ENCODE data around the gene ZSWIM6.

GRCh38 chr5:61319388-61320146 is 12.5 kb upstream of the ZSWIM6 start:
- TF ChIP-seq, protein P1, sequence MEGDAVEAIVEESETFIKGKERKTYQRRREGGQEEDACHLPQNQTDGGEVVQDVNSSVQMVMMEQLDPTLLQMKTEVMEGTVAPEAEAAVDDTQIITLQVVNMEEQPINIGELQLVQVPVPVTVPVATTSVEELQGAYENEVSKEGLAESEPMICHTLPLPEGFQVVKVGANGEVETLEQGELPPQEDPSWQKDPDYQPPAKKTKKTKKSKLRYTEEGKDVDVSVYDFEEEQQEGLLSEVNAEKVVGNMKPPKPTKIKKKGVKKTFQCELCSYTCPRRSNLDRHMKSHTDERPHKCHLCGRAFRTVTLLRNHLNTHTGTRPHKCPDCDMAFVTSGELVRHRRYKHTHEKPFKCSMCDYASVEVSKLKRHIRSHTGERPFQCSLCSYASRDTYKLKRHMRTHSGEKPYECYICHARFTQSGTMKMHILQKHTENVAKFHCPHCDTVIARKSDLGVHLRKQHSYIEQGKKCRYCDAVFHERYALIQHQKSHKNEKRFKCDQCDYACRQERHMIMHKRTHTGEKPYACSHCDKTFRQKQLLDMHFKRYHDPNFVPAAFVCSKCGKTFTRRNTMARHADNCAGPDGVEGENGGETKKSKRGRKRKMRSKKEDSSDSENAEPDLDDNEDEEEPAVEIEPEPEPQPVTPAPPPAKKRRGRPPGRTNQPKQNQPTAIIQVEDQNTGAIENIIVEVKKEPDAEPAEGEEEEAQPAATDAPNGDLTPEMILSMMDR (IDR thresholded peaks at IDR 0.05; ENCODE audit: insufficient read depth, low read length, poor library complexity, severe bottlenecking), result no peak
- no peak for TF ChIP-seq EZH2phosphoT487 (conservative IDR thresholded peaks at IDR 0.05; ENCODE audit: low read length)
